ENCODE results near the gene IL18RAP. TPM values are rescaled to one million over a fixed set of nuclear protein-coding genes. Genes with fewer than 3 reads are reported as not detected.

Gene IL18RAP
- total RNA-seq, 2 donors from 2014 or later: 0.42 to 0.69 TPM

DNA sequence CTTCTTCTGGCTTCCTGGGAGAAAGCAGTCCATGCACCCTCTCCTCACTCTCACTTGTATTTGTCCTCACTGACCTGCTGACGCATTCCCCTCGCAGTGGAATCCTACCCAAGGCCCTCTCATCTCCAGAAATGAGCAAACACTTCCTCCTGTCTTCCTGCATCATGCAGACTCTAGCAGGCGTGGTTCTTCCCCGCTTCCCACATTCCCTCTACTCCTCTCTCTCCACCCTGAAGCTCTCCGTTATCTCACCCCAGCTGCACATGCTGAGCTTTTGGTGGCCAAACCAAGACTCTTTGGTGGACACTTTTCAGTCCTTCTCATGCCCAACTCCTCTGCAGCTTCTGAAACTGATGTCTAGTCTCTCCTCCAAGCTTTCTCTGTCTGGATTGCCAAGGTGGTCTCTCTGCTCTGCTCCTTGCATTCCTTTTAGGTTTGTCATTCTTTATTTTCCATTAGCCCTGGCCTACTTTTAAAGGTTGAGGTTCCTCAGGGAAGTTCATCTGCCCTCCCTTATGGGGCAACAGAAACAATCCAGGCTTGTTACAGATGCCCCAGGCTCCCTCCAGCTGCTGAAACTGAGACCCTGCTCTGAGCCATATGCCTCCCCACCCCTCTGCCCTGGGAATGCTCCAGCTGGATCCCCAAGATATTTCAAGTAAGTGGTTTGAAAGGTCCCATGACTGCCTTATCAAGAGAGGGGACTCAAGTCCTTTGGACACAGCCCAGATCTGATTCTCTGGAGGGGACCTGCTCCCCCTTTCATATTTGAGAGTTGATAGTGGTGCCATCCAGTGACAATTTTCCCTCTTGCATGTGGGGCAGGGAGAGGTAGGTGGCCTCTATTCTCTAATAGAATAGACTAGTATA lies 835 bp upstream of the IL18RAP start:
- Histone ChIP-seq H3K4me3 (no peak overlapping the region), H3K27me3 (no peaks in the 10 kb centered on the region), H3K9ac (ENCODE audit: low read depth in 2 of 2, low read length in 2 of 2) (no peak overlapping the region), H3K9me3 (no peaks in the 10 kb centered on the region), H3K36me3 (no peaks in the 10 kb centered on the region), H3K27ac (no peak overlapping the region), H3K4me1 (no peaks in the 10 kb centered on the region)
- intact Hi-C loops (cut with DNase I): no loop called here
- TF ChIP-seq, protein P1, sequence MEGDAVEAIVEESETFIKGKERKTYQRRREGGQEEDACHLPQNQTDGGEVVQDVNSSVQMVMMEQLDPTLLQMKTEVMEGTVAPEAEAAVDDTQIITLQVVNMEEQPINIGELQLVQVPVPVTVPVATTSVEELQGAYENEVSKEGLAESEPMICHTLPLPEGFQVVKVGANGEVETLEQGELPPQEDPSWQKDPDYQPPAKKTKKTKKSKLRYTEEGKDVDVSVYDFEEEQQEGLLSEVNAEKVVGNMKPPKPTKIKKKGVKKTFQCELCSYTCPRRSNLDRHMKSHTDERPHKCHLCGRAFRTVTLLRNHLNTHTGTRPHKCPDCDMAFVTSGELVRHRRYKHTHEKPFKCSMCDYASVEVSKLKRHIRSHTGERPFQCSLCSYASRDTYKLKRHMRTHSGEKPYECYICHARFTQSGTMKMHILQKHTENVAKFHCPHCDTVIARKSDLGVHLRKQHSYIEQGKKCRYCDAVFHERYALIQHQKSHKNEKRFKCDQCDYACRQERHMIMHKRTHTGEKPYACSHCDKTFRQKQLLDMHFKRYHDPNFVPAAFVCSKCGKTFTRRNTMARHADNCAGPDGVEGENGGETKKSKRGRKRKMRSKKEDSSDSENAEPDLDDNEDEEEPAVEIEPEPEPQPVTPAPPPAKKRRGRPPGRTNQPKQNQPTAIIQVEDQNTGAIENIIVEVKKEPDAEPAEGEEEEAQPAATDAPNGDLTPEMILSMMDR (IDR thresholded peaks at IDR 0.05): no peak
- no peak for DNase-seq

DNA sequence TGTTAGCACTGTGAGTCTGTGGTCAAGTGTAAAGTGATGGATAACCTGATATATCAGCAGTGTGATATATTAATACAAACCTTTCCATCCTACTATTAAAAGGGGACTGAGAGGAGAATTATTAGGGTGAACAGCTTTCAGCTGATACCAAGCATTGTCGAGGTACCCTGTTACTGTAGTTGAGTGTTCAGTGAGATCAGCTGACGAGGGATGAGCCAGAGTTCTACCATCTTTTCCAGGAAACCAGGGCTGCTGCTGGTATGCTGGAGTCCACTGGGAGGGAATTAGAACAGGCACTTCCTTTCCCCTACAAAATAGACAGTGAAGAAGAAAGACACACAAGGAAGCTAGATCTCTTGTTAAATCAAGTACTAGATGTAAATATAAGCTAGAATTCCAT lies 408 bp downstream of the IL18RAP start:
- Histone ChIP-seq H3K27ac (no peak overlapping the region), H3K36me3 (no peaks in the 10 kb centered on the region), H3K4me1 (no peaks in the 10 kb centered on the region), H3K27me3 (no peaks in the 10 kb centered on the region), H3K9ac (ENCODE audit: low read depth in 2 of 2, low read length in 2 of 2) (no peak overlapping the region), H3K9me3 (no peaks in the 10 kb centered on the region), H3K4me3 (no peak overlapping the region)
- no peak for DNase-seq
- intact Hi-C loops (cut with DNase I): no loop called here
- TF ChIP-seq, protein P1 (IDR thresholded peaks at IDR 0.05): no peak

DNA sequence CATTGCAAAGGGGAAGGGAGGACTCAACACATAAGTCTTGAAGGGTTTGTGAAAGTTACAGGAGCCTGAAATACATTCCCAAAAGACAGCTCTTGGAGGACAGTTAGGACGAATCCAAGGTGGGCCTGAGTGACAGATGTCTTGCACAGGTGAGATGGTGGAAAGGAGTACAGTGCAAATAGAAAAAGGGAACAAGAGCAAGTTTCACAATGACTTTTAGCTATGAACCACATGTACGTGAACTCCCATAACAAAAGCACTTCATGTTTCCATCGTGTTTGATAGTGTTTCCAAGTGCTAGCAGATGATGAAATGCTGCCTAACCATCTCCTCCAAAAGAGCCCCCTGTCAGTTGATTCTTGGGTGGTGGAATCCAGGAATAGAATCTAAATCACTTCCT lies 1.8 kb downstream of the IL18RAP start:
- no peak overlapping the region for H3K9ac ChIP-seq (ENCODE audit: low read depth in 2 of 2, low read length in 2 of 2)
- H3K9me3 ChIP-seq: no peaks in the 10 kb centered on the region
- H3K4me3 ChIP-seq: no peak overlapping the region
- no peaks in the 10 kb centered on the region for H3K36me3 ChIP-seq
- DNase-seq: no peak
- no peak overlapping the region for H3K27ac ChIP-seq
- no peaks in the 10 kb centered on the region for H3K4me1 ChIP-seq
- TF ChIP-seq, protein P1 (IDR thresholded peaks at IDR 0.05): no peak
- no peaks in the 10 kb centered on the region for H3K27me3 ChIP-seq
- intact Hi-C loops (cut with DNase I): no loop called here

DNA sequence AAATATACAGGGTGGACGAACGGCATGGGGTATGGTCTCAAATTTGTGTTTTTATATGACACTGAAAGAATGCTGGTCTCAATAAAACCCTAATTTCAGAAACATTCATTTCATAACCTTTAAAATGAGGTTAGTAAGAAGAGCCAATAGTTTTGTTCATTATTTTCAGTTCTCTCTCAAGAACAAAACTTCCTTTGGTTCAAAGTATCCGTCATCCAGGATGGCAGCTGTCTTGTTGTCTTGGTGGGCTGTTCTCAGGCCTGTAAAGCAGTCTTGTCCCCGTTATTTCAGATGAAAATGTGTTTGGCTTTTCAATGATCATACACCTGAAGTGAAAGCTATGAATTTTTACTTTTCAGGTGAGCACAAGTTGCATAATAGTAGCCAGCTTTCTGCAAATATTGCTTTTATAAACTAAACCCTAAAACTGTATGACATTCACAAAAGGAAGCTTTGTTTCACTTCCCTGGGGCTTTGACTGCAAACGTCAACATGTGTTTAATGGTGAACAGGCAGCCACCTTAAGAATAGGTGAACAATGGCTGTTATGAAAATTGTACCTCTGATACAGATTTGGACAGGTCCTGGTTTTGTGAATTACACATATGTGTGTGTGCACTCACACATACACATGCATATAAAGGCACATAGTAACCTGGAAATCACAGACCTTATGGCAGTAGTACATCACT lies 2.6 kb downstream of the IL18RAP start:
- H3K36me3 ChIP-seq: no peaks in the 10 kb centered on the region
- no peak overlapping the region for H3K9ac ChIP-seq (ENCODE audit: low read depth in 2 of 2, low read length in 2 of 2)
- DNase-seq: no peak
- no peak overlapping the region for H3K4me3 ChIP-seq
- TF ChIP-seq, protein P1 (IDR thresholded peaks at IDR 0.05): no peak
- H3K27ac ChIP-seq: no peak overlapping the region
- H3K27me3 ChIP-seq: no peaks in the 10 kb centered on the region
- intact Hi-C loops (cut with DNase I): no loop called here
- H3K9me3 ChIP-seq: no peaks in the 10 kb centered on the region
- no peaks in the 10 kb centered on the region for H3K4me1 ChIP-seq

DNA sequence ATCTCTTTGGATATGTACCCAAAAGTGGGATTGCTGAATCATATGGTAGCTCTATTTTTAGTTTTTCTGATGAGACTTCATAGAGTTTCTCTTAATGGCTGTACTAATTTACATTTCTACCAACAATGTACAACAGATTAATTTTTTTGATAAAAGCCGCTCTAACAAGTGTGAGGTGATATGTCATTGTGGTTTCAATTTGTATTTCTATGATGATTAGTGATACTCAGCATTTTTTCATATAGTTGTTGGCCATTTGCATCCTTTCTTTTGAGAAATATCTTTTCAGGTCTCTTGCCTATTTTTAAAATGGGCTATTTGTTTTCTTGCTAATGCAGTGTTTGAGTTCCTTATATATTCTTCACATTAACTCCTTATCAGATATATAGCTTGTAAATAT lies 4.3 kb downstream of the IL18RAP start:
- H3K9me3 ChIP-seq: no peaks in the 10 kb centered on the region
- no peak overlapping the region for H3K9ac ChIP-seq (ENCODE audit: low read depth in 2 of 2, low read length in 2 of 2)
- no peaks in the 10 kb centered on the region for H3K4me1 ChIP-seq
- no peak overlapping the region for H3K4me3 ChIP-seq
- no peak overlapping the region for H3K27ac ChIP-seq
- intact Hi-C loops (cut with DNase I): no loop called here
- no peaks in the 10 kb centered on the region for H3K27me3 ChIP-seq
- TF ChIP-seq, protein P1 (IDR thresholded peaks at IDR 0.05): no peak
- no peaks in the 10 kb centered on the region for H3K36me3 ChIP-seq
- no peak for DNase-seq

All from colonic mucosa (tissue), 4 donors.